ENCODE results near the gene TMEM208.

The TMEM208 gene

GRCh38 chr16:67237396-67238277 is 10.7 kb downstream of the TMEM208 start:
- DNase-seq: no peak

- no peak for DNase-seq
Observed at GRCh38 chr16:67238278-67238575, 11.3 kb downstream of the TMEM208 start.

GRCh38 chr16:67238806-67239470 is 12.0 kb downstream of the TMEM208 start:
- DNase-seq: no peak

- no peak for DNase-seq
Observed at GRCh38 chr16:67240506-67240905, 13.6 kb downstream of the TMEM208 start.

- no peak for DNase-seq
Observed at GRCh38 chr16:67241008-67241900, 14.3 kb downstream of the TMEM208 start.

- no peak for DNase-seq
Observed at GRCh38 chr16:67242138-67242730, 15.3 kb downstream of the TMEM208 start.

- DNase-seq: no peak
Observed at GRCh38 chr16:67243481-67243880, 16.6 kb downstream of the TMEM208 start.

GRCh38 chr16:67244387-67245185 is 17.7 kb downstream of the TMEM208 start:
- no peak for DNase-seq

- DNase-seq: no peak
Observed at GRCh38 chr16:67245186-67245585, 18.3 kb downstream of the TMEM208 start.

GRCh38 chr16:67245674-67246080 is 18.7 kb downstream of the TMEM208 start:
- no peak for DNase-seq

- DNase-seq: peak; percentile 36 to 55
Observed at GRCh38 chr16:67246081-67246755, 19.3 kb downstream of the TMEM208 start.

GRCh38 chr16:67246756-67247191 is 19.8 kb downstream of the TMEM208 start:
- DNase-seq: peak; percentile 47 to 52

GRCh38 chr16:67247192-67248072 is 20.5 kb downstream of the TMEM208 start, which contains the start of gene FHOD1:
Gene FHOD1 (minus strand): TSS chr16:67247481. CDS start chr16:67247410, 71 bp downstream.
- DNase-seq: peak; percentile 61 to 85

- no peak for DNase-seq
Observed at GRCh38 chr16:67248073-67248400, 21.1 kb downstream of the TMEM208 start.

- DNase-seq: peak in 1 of 2 experiments; percentile 14
Observed at GRCh38 chr16:67248401-67249177, 21.7 kb downstream of the TMEM208 start, which contains the start of gene SLC9A5. Gene SLC9A5 (plus strand): TSS chr16:67248979. CDS start chr16:67249015, 36 bp downstream.

- DNase-seq: no peak
Observed at GRCh38 chr16:67249178-67250044, 22.5 kb downstream of the TMEM208 start.

GRCh38 chr16:67250045-67250327 is 23.1 kb downstream of the TMEM208 start:
- DNase-seq: no peak
